Astrocyte (in vitro differentiated cells and primary cell): ENCODE data around the gene ULK4.

ENCODE experiments used
- CTCF ChIP-seq: IDR thresholded peaks from 2 replicates; pipeline ENCODE4 v1.5.1; 2011; ENCODE audit warnings: low read depth, mild to moderate bottlenecking, inconsistent platforms, low read length, moderate library complexity; ENCODE audit not compliant: insufficient read depth
- EZH2 ChIP-seq: IDR thresholded peaks from 2 replicates; pipeline ENCODE4 v1.6.1; 2012; ENCODE audit warnings: mild to moderate bottlenecking, low read length, inconsistent platforms; ENCODE audit not compliant: insufficient read depth

GRCh38 chr3:41956574-41956973, 5.3 kb downstream of the ULK4 start:
- TF ChIP-seq CTCF (no peak), EZH2 (no peak)
